GM12878 (cell line): Measurements from ENCODE around the gene TELO2. TPM values are rescaled to one million over a fixed set of nuclear protein-coding genes. Genes with fewer than 3 reads are reported as not detected.

Experiments used
- ATF3 ChIP-seq: IDR thresholded peaks from 2 replicates; pipeline ENCODE4 v1.6.1; 2011; ENCODE audit warnings: low read depth, mild to moderate bottlenecking, low read length, moderate library complexity, borderline replicate concordance; ENCODE audit errors: extremely low read depth
- CUX1 ChIP-seq: IDR thresholded peaks from 2 replicates; pipeline ENCODE4 v1.6.1; 2012; ENCODE audit warnings: improper control_type of control experiment, low read depth, low read length; ENCODE audit not compliant: insufficient replicate concordance
- DPF2 ChIP-seq: fragments of 450-650 bp; IDR thresholded peaks from 2 replicates; pipeline ENCODE4 v1.6.1; 2017; ENCODE audit warnings: mild to moderate bottlenecking
- E2F4 ChIP-seq: IDR thresholded peaks from 2 replicates; pipeline ENCODE4 v1.6.1; 2012; ENCODE audit warnings: low read depth, low read length, improper control_type of control experiment
- EP300 ChIP-seq, 2 experiments: fragments of 150-350 bp in 1 of 2; IDR thresholded peaks; 2 replicates each; pipeline ENCODE4 v1.6.1; 2011 to 2012; ENCODE audit warnings: low read depth in 2 of 2, low read length in 2 of 2, borderline replicate concordance in 1 of 2, improper control_type of control experiment in 1 of 2, inconsistent platforms in 1 of 2; ENCODE audit not compliant: control insufficient read depth in 1 of 2
- IKZF1 ChIP-seq: fragments of 450-650 bp; conservative IDR thresholded peaks from 2 replicates; pipeline ENCODE4 v1.6.1; 2017; ENCODE audit warnings: antibody characterized with exemption, mild to moderate bottlenecking
- JUNB ChIP-seq: IDR thresholded peaks from 2 replicates; pipeline ENCODE4 v1.6.1; 2016; ENCODE audit warnings: antibody characterized with exemption, mild to moderate bottlenecking
- MAX ChIP-seq: IDR thresholded peaks from 2 replicates; pipeline ENCODE4 v1.6.1; 2012; ENCODE audit warnings: low read depth, low read length, improper control_type of control experiment
- NBN ChIP-seq: fragments of 450-650 bp; IDR thresholded peaks from 2 replicates; pipeline ENCODE4 v1.6.1; 2016
- POLR2AphosphoS5 ChIP-seq: IDR thresholded peaks from 2 replicates; pipeline ENCODE4 v1.6.1; 2011; ENCODE audit warnings: mild to moderate bottlenecking, low read length, inconsistent platforms
- polyA plus RNA-seq, 11 experiments: library from polyadenylated mRNA; depleted of rRNA in 4 of 11; unstranded in 6 of 11; stranded (reverse) in 5 of 11; fragments of >200 nt; fragmentation: Nextera tagmentation in 4 of 11; fragmentation: Illumina TruSeq in 1 of 11; extraction: Ambion mirVana in 4 of 11; extraction: Trizol in 1 of 11; gene quantifications; 1 replicate in 1 of 11; 2 replicates in 10 of 11; pipeline versions ENCODE4 v1.2.1 to v1.2.3, GENCODE V29; 2011 to 2016; ENCODE audit warnings: inconsistent platforms in 2 of 11, missing spikeins in 2 of 11, low read depth in 1 of 11
- total RNA-seq, 4 experiments: library from RNA; depleted of rRNA in 3 of 4; stranded (reverse); fragments of >200 nt in 3 of 4; fragmentation: Illumina TruSeq in 1 of 4; extraction: Trizol in 1 of 4; gene quantifications; 2 replicates each; pipeline versions ENCODE4 v1.2.1 to v1.2.3, GENCODE V29; 2013 to 2021

Gene TELO2
- total and polyA plus RNA-seq, 10 of the 15 experiments (the other 5 are each of a cell fraction or from before 2014, with no cell fraction given) = 0.55 to 72.8 (median 18.6) TPM

GRCh38 chr16:1492923-1493745 lies at the start of gene TELO2 (continued):
- peak in 1 of 2 experiments; percentile 97; a peak in 2 of 4 replicates for TF ChIP-seq EP300 (IDR thresholded peaks at IDR 0.05; ENCODE audit: borderline replicate concordance in 1 of 2, control insufficient read depth in 1 of 2, low read depth in 2 of 2, low read length in 2 of 2)
- TF ChIP-seq JUNB = no peak
- peak; percentile 88 for TF ChIP-seq IKZF1
- TF ChIP-seq ATF3 = 0 out of 2 replicates have a peak, but pooled peaks have one; percentile 2
- TF ChIP-seq NBN = 0 out of 2 replicates have a peak, but pooled peaks have one; percentile 50
- 0 out of 2 replicates have a peak, but pooled peaks have one; percentile 32 for TF ChIP-seq DPF2
- TF ChIP-seq POLR2AphosphoS5 = peak; percentile 67; the same call in 1 of the 2 replicates
- no peak for TF ChIP-seq E2F4
- TF ChIP-seq CUX1 = no peak
- TF ChIP-seq MAX = peak; percentile 78; the same call in 1 of the 2 replicates
- TF ChIP-seq, all 136 proteins: peak for 35
